T47D (cell line): ENCODE measurements around the gene GALNT9.

Source experiments
- DNase-seq, 2 experiments: peaks; one replicate each; pipeline versions ENCODE4 v3.0.0 to v3.0.0-alpha.2; 2011 to 2012; ENCODE audit warnings: low read depth in 1 of 2, low spot score in 1 of 2
- JUND ChIP-seq: IDR thresholded peaks from 2 replicates; pipeline ENCODE4 v1.6.1; 2012; ENCODE audit warnings: low read depth
- in situ Hi-C: cut with HindIII; loops from 2 replicates; pipeline ENCODE4 v1.10.0; 2016; ENCODE audit warnings: low sequenced_read_pairs, low pct_unique_long_range_greater_than_20kb

GALNT9 gene

DNA sequence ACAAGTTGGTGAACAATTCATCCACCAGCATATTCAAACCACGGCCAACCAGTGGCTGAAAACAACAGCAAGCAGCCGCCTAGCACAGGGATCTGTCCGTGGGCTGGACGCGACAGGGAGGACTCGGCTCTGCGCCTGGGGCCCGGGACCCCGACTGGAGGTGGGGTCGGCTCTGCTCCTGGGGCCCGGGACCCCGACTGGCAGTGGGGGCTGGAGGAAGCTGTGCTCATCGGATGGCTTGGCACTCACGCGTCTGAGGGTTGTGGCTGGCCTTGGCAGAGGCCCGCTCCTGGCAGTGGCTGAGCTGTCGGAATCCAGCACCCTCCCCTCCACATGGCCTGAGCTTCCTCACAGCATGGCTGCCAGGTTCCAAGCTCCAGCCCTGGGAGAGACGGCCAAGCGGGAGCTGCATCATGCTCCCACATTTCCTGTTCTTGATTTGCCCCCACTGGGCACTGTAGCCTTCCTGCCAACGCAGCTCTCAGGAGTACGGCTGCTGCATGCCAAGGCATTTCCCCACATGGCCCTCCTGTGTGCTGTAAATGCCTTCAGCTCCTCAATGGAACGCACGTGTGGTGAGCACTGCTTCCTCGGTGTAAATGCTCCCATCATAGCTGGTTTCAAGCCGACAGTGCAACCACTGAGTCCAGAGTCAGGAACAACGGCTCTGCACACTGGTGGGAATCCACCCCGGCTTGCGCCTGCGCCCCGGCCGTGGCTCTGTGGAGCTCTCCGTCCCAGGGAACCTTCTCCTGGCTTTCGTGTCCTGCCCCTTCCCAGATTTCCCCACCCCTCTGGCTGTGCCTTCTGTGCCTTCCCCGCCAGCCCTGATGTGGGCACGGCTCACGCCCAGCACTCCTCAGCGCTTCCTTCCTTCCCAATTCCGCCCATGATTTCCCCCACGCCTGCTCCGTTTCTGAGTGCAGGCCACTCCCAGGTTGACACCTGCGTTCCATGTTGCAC is 7.3 kb upstream of the GALNT9 start:
- TF ChIP-seq JUND: no peak
- no peak for DNase-seq
- in situ Hi-C loops: no loop called here

GRCh38 chr12:132335179-132335756 is 5.9 kb upstream of the GALNT9 start:
- in situ Hi-C loops: no loop called here
- no peak for TF ChIP-seq JUND
- no peak for DNase-seq

GRCh38 chr12:132333766-132334165 is 4.4 kb upstream of the GALNT9 start:
- no peak for TF ChIP-seq JUND
- in situ Hi-C loops: no loop called here
- no peak for DNase-seq

GRCh38 chr12:132333273-132333672 is 3.9 kb upstream of the GALNT9 start:
- in situ Hi-C loops: no loop called here
- no peak for DNase-seq
- TF ChIP-seq JUND: no peak

DNA sequence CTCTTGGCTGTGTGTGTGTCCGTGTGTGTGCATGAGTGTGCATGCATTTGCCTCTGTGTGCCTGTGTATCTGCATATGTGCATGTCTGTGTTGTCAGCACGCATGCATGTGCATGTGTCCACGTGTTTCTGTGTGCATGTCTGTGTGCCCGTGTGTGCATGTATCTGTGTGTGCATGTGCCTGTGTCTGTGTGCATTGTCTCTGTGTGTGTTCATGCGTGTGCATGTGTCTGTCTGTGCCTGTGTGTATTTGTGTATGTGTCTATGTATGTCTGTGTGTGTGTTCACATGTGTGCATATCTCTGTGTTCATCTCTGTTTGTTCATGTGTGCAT is 1.1 kb upstream of the GALNT9 start:
- TF ChIP-seq JUND: no peak
- no peak for DNase-seq
- in situ Hi-C loops: no loop called here

DNA sequence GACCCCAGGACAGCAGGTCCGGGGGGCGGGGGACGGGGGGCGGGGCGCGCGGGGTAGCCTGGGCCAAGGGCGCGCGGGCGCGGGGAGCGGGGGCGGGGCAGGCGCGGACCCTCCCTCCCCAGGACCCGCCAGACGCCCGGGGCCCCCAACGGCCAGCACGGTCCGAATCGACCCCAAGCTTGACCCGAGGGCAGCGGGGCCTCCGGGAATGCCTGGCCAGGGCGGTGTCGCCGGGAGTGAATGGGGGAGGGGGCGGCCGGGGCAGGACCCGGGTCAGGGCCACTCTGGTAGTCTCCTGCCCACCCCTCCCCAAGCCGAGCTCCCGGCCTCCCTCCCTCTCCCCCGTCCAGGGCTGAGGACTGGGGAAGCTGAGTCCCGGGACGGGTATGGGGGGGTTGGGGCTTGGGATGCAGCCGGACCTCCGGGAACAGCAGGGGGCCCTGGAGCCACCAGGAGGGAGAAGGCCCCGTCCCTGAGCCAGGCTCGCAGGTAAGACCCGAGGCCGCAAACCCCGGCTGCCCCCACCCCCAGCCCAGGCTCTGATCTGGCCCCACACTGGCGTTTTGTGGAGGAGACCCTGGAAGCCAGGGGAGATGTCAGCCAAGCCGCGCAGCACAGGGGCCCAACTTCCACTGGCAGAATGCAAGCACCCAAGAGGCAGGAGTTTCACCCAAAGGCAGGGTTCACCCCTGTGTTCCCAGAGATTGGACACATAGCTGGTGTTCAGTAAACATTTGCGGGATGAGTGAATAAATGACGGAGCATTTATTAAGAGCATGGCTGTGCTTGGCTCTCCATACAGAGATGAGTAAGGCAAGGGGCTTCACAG is 545 bp upstream of the GALNT9 start:
- TF ChIP-seq JUND: no peak
- DNase-seq: no peak
- in situ Hi-C loops: no loop called here

GRCh38 chr12:132328282-132329029 is 933 bp downstream of the GALNT9 start:
- no peak for DNase-seq
- in situ Hi-C loops: no loop called here
- TF ChIP-seq JUND: no peak

GRCh38 chr12:132327336-132328171 is 1.8 kb downstream of the GALNT9 start:
- in situ Hi-C loops: no loop called here
- no peak for TF ChIP-seq JUND
- DNase-seq: peak in 1 of 2 experiments; percentile 45

DNA sequence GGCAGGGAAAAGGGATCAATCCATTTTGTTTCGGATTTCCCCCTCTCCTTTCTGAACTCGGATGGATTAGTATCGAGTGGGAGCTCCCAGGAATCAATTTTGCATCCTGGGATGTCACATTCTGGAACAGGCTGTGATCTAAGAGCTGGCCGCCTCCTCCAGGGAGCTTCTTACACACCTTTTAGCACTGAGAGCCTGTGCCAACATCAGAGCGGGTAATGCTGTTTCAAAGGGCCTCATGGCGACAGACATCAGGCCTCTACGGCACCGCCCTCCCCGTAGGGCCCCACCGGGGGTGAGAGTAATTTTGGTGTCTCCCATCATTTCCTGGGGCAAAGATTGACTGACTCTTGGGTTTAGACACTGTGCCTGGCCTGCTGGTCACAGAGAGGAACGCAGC is 2.7 kb downstream of the GALNT9 start:
- no peak for DNase-seq
- in situ Hi-C loops: no loop called here
- no peak for TF ChIP-seq JUND

- in situ Hi-C loops: no loop called here
- TF ChIP-seq JUND: no peak
- DNase-seq: no peak
These were observed 3.7 kb downstream of the GALNT9 start for GRCh38 chr12:132325733-132326130.

- TF ChIP-seq JUND: no peak
- in situ Hi-C loops: no loop called here
- DNase-seq: no peak
These were observed 4.3 kb downstream of the GALNT9 start for GRCh38 chr12:132324841-132325732.
